Omental fat pad (tissue), 4 donors: ENCODE data around the gene RBM38. TPM values are rescaled to one million over a fixed set of nuclear protein-coding genes. Genes with fewer than 3 reads are reported as not detected.
"Not testable (repeated sequence)": the region's sequence is repeated elsewhere in the genome, so short reads cannot be mapped to it uniquely, and the experiment has no call there.

Experiments
- ATAC-seq: fragments of 150-250 bp; one replicate; pipeline ENCODE4 v1.9.1; 2016; ENCODE audit warnings: mild to moderate bottlenecking, moderate library complexity; ENCODE audit not compliant: low FRiP score
- DNase-seq: peaks from one replicate; pipeline ENCODE4 v3.0.0-alpha.2; 2019; ENCODE audit warnings: low spot score
- total RNA-seq, 4 donors: library from RNA; depleted of rRNA; stranded (reverse); fragments of >200 nt; gene quantifications; one replicate each; pipeline ENCODE4 v1.1.0, GENCODE V29; 2016
- TF ChIP-seq, protein P1 (sequence below), 3 donors: fragments of 450-650 bp; IDR thresholded peaks; one replicate each; pipeline ENCODE4 v1.5.1; 2016 to 2017; ENCODE audit warnings: antibody characterized with exemption in 3 of 3, mild to moderate bottlenecking in 3 of 3, moderate library complexity in 2 of 3

The RBM38 gene
- total RNA-seq = 10 to 100 TPM in 3 of 4 donors, 1 to 10 TPM in 1; 4.6 to 18.0 (median 10.6) TPM

DNA sequence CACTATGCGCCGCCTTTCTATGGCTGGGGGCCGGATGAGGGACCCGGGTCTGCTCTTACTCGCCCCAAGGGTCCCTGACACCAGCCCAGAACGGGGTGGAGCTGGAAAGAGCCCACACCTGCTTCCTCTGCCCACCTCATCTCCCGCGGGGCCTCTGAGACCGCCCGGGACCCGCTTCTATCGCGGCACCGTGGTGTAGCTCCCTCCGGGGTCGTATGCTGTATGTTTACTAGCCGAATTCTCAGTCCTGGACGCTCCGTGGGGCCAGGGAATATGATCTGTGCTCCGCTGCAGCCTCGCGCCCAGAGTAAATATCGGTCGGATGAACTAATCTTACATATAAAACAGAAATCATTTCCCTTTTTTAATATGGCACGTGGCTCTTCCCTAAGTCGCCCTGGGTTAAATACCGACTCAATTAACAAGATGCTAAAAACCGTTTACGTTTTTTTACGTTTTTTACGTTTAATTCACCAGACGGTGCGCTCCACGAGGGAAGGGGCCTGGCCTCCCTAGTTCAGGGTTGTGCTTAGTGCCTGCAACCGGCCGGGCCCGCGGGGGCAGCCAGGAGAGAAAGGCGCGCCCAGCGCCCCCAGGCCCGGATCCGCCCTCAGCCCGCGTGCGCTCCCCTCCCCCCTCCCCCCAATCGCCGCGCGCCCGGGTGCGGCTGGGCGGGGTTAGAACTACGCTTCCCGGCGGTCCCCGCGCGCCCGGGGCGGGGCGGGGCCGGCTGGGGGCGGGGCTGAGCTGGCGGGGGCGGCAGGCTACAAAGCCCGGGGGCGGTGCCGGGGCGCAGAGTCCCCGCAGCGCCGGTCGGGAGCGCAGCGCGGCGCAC lies at the start of gene RBM38:
Gene RBM38 (plus strand): TSS at position 793 of the 835 bp plus-strand sequence. CDS start 186 bp downstream, outside the sequence.
- ATAC-seq (peak; percentile 83), DNase-seq (no peak)
- TF ChIP-seq, protein P1, sequence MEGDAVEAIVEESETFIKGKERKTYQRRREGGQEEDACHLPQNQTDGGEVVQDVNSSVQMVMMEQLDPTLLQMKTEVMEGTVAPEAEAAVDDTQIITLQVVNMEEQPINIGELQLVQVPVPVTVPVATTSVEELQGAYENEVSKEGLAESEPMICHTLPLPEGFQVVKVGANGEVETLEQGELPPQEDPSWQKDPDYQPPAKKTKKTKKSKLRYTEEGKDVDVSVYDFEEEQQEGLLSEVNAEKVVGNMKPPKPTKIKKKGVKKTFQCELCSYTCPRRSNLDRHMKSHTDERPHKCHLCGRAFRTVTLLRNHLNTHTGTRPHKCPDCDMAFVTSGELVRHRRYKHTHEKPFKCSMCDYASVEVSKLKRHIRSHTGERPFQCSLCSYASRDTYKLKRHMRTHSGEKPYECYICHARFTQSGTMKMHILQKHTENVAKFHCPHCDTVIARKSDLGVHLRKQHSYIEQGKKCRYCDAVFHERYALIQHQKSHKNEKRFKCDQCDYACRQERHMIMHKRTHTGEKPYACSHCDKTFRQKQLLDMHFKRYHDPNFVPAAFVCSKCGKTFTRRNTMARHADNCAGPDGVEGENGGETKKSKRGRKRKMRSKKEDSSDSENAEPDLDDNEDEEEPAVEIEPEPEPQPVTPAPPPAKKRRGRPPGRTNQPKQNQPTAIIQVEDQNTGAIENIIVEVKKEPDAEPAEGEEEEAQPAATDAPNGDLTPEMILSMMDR (IDR thresholded peaks at IDR 0.05) = no peak

DNA sequence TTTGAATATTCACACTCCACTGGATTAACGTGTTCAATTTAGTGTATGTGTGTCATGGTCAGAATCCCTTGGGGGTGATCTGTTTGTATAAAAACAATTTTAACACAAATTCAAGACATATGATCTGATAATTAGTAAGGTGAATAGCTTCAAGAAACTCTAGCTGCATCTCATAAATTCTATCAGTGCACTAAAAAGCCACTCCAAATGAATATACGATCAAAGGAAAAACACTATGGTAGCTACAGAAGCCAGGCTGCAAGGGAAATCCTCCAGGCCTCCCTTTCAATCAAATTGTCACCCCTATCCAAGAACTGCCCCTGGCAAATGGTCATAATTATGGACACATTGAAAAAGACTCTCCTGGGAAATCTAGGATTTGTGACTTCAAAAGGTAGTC lies 49.5 kb upstream of the RBM38 start:
- no peak for ATAC-seq
- TF ChIP-seq, protein P1 (IDR thresholded peaks at IDR 0.05) = no peak
- no peak for DNase-seq

DNA sequence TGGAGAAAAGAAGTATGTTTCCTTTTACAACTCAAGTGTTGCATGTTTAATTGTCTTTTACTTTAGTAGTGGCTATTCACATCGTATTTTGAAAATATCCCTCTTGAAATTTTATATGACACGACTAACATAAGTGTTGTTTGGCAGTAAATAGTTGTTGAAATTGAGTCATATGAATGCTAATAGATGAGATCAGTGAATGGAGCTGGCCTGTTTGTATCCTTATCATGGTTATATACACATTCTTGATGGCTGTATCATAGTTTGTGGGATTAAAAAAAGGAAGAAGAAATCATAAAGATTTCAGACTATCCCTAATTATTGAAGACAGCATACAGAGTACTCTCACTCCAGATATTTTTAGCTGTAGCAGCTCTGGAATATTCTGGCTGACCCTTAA lies 48.4 kb upstream of the RBM38 start:
- ATAC-seq (no peak), DNase-seq (no peak)
- TF ChIP-seq, protein P1 (IDR thresholded peaks at IDR 0.05) = no peak

DNA sequence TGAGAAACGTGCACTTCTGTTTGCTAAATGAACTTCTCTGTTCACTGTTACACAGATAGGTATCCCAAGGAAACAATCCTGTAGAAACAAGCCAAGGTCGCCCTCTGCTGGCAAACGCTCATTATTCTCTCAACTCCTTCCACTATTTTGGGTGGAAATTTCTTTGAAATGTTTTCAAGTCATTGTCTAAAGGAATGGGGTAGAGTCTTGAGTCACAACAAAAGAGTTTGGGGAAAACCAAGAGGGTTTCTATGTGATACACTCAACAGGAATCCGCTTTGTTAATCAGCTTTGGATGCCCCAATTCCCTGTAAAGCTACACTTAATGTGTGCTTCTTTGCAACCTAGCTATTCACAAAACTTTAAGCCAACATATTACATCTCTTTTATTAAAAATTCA lies 44.7 kb upstream of the RBM38 start:
- TF ChIP-seq, protein P1 (IDR thresholded peaks at IDR 0.05) = no peak
- DNase-seq (peak; percentile 81), ATAC-seq (peak; percentile 71)

DNA sequence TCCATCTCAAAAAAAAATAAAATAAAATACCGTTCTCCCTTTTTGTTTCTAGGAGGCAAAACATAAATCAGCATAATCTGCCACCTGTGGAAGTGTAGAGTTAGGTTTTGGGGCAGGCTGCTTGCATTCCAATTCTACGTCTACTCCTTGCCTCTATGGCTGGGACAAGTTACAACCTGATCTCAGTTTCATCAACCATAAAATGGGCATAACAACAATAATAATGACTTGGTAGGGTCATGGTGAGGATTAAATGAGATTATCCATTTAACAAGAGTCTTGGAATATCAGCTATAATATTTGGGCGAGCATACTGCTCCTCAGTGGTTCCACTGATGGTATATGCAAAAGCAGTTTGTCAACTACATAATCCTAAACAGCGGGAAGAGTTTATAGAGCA lies 43.8 kb upstream of the RBM38 start:
- no peak for DNase-seq
- ATAC-seq = no peak
- TF ChIP-seq, protein P1 (IDR thresholded peaks at IDR 0.05) = no peak

DNA sequence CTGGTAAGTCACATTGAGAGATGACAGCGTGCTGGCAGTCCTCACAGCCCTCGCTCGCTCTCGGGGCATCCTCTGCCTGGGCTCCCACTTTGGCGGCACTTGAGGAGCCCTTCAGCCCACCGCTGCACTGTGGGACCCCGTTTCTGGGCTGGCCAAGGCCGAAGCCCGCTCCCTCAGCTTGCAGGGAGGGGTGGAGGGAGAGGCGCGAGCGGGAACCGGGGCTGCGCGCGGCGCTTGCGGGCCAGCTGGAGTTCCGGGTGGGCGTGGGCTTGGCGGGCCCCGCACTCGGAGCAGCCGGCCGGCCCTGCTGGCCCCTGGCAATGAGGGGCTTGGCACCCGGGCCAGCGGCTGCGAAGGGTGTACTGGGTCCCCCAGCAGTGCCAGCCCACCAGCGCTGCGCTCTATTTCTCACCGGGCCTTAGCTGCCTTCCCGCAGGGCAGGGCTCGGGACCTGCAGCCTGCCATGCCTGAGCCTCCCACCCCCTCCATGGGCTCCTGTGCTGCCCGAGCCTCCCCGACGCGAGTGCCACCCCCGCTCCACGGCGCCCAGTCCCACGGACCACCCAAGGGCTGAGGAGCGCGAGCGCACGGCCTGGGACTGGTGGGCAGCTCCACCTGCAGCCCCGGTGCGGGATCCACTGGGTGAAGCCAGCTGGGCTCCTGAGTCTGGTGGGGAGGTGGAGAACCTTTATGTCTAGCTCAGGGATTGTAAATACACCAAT lies 42.8 kb upstream of the RBM38 start:
- not testable (repeated sequence) for DNase-seq, ATAC-seq

DNA sequence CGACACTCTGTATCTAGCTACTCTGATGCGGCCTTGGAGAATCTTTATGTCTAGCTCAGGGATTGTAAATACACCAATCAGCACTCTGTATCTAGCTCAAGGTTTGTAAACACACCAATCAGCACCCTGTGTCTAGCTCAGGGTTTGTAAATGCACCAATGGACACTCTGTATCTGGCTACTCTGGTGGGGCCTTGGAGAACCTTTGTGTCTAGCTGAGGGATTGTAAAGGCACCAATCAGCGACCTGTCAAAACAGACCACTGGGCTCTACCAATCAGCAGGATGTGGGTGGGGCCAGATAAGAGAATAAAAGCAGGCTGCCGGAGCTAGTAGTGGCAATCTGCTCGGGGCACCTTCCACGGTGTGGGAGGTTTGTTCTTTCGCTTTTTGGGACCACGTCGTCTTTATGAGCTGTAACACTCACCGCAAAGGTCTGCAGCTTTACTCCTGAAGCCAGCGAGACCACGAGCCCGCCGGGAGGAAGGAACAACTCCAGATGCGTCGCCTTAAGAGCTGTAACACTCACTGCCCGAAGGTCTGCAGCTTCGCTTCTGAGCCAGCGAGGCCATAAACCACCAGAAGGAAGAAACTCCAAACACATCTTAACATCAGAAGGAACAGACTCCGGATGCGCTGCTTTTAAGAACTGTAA lies 42.1 kb upstream of the RBM38 start:
- not testable (repeated sequence) for ATAC-seq

More for the DNA sequence above, 42.1 kb upstream of the RBM38 start:
- DNase-seq = not testable (repeated sequence)
